Osteocyte (in vitro differentiated cells): ENCODE results near the gene KRTAP10-5. TPM values are rescaled to one million over a fixed set of nuclear protein-coding genes. Genes with fewer than 3 reads are reported as not detected.
"Not testable (repeated sequence)": the region's sequence is repeated elsewhere in the genome, so short reads cannot be mapped to it uniquely, and the experiment has no call there.

Source experiments
- DNase-seq: peaks from one replicate; pipeline ENCODE4 v3.0.0; 2021; ENCODE audit warnings: mixed read lengths; ENCODE audit not compliant: unreplicated experiment; ENCODE audit errors: extremely low spot score
- H3K27ac Mint-ChIP-seq: one replicate; pipeline ENCODE4 v1.8.0; 2021; ENCODE audit warnings: mild to moderate bottlenecking, mixed read lengths; ENCODE audit not compliant: unreplicated experiment
- H3K27me3 Mint-ChIP-seq: one replicate; pipeline ENCODE4 v1.8.0; 2021; ENCODE audit warnings: mixed read lengths; ENCODE audit not compliant: unreplicated experiment
- H3K36me3 Mint-ChIP-seq: one replicate; pipeline ENCODE4 v1.8.0; 2021; ENCODE audit warnings: mixed read lengths; ENCODE audit not compliant: unreplicated experiment
- H3K4me1 Mint-ChIP-seq: one replicate; pipeline ENCODE4 v1.8.0; 2021; ENCODE audit warnings: mixed read lengths; ENCODE audit not compliant: unreplicated experiment
- H3K4me3 Mint-ChIP-seq: one replicate; pipeline ENCODE4 v1.8.0; 2021; ENCODE audit warnings: mild to moderate bottlenecking, moderate library complexity, mixed read lengths; ENCODE audit not compliant: unreplicated experiment
- H3K9me3 Mint-ChIP-seq: one replicate; pipeline ENCODE4 v1.8.0; 2021; ENCODE audit warnings: mixed read lengths; ENCODE audit not compliant: unreplicated experiment
- total RNA-seq: library from RNA; stranded (reverse); gene quantifications from 2 replicates; pipeline ENCODE4 v1.2.1, GENCODE V29; 2021
- TF ChIP-seq, protein P1 (sequence below): fragments of 200-600 bp; sonication (generic); IDR thresholded peaks from 2 replicates; pipeline ENCODE4 v1.5.0; 2021; ENCODE audit warnings: antibody characterized with exemption, mild to moderate bottlenecking, moderate library complexity

Gene KRTAP10-5
- total RNA-seq, 1 donor from 2014 or later, result not detected

DNA sequence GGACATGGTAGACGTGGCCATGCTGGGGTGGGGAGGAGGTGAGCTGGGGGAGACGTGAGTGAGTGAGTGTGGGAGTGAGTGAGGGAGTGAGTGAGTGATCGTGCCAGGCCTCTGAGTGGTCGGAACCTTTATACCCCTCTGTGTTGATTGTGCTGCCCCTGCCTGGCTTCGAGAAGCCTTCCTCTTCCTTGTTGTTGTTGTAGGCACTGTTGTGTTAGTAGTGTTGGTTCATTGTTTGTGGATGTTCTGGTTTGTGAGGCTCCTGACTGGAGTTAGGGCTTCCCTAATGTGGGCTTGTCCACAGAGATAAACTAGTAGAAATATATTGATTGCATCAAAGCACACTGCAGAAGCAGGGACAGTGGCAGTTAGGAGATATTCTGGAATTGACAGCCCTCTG, 21.7 kb downstream of the KRTAP10-5 start, which contains the start of gene KRTAP10-3:
KRTAP10-3 (minus strand) TSS at position 101 of the 400 bp plus-strand sequence; CDS start at position 21, 80 bp downstream.
- Mint-ChIP-seq H3K27ac (no peak within 1 kb of the TSS), H3K27me3 (peaks cover 67% of the 10 kb centered on the region), H3K4me3 (no peak within 1 kb of the TSS), H3K36me3 (no peaks in the 10 kb centered on the region), H3K4me1 (no peaks in the 10 kb centered on the region), H3K9me3 (peaks cover 8% of the 10 kb centered on the region)
- TF ChIP-seq, protein P1, sequence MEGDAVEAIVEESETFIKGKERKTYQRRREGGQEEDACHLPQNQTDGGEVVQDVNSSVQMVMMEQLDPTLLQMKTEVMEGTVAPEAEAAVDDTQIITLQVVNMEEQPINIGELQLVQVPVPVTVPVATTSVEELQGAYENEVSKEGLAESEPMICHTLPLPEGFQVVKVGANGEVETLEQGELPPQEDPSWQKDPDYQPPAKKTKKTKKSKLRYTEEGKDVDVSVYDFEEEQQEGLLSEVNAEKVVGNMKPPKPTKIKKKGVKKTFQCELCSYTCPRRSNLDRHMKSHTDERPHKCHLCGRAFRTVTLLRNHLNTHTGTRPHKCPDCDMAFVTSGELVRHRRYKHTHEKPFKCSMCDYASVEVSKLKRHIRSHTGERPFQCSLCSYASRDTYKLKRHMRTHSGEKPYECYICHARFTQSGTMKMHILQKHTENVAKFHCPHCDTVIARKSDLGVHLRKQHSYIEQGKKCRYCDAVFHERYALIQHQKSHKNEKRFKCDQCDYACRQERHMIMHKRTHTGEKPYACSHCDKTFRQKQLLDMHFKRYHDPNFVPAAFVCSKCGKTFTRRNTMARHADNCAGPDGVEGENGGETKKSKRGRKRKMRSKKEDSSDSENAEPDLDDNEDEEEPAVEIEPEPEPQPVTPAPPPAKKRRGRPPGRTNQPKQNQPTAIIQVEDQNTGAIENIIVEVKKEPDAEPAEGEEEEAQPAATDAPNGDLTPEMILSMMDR, result no peak
- DNase-seq, result no peak

DNA sequence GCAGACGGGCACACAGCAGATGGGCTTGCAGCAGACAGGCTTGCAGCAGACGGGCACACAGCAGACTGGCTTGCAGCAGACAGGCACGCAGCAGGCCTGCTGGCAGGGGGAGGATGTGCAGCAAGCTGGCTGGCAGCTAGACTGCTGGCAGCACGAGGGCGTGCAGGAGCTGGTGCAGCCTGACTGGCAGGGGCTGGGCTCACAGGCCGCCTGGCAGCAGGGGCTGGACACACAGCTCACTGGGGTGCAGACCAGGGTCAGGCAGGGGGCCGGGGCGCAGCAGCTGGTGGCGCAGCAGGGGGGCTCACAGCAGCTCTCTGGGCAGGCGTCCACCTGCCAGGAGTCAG, 22.1 kb downstream of the KRTAP10-5 start:
- not testable (repeated sequence) for H3K27ac Mint-ChIP-seq, H3K9me3 Mint-ChIP-seq, H3K4me1 Mint-ChIP-seq, DNase-seq, H3K36me3 Mint-ChIP-seq, H3K4me3 Mint-ChIP-seq
- H3K27me3 Mint-ChIP-seq, result peaks cover 69% of the 10 kb centered on the region

DNA sequence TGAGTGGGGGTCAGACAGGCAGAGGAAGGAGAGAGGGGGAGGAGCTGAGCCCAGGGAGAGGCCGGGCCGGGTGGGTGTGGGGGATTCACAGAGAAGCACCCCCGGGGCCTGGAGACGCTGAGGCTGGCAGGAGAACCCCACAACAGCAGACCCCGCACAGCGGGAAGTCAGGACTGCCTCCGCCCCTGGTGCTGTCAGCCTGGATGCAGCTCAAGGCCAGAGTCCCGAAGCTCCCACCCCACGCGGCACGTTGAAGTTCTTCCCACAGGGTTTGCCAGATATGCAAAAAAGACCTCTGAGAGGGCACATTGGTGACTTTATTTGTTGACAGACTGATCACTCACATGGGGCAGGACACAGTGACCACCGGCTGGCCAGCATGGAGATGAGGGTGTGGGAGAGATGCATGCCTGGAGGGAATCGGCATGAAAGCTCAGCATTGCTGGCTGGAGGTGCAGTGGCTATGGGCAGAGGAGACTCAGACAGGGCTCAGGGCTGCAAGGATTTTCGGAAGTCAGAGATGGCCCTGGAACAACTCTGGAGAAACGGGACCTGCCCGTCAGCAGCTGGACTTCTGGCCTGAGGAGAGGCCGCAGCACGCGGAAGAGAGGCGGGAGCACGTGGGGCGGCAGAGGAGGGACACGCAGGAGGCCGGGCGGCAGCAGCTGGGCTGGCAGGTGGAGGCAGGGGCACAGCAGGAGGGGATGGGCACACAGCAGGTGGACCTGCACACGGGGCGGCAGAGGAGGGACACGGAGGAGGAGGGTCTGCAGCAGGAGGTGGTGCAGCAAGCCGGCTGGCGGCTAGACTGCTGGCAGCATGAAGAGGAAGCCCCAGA, 22.7 kb downstream of the KRTAP10-5 start:
- no peaks in the 10 kb centered on the region for H3K4me1 Mint-ChIP-seq

DNA sequence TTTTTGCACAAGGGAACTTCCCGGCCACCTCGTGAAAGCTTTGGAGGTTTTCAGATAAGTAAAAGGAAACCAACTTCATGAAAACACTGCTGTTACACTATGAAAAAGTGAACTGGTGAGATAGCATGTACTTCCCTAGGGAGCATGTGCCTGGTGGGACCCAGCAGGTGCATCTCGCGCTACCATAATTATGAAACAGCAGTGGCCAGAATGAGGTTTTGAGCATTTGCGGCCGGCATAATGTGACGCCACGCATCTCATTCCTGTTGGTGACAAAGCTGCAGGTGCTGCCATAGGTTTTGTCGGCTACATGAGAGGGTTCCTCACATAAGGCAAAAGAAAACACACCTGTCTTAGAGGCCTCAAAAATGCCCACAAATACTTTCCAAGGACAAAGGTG, 23.5 kb downstream of the KRTAP10-5 start:
- H3K9me3 Mint-ChIP-seq, result peaks cover 5% of the 10 kb centered on the region
- H3K27me3 Mint-ChIP-seq, result peaks cover 68% of the 10 kb centered on the region
- TF ChIP-seq, protein P1, result no peak
- DNase-seq, result no peak
- no peak overlapping the region for H3K27ac Mint-ChIP-seq
- no peaks in the 10 kb centered on the region for H3K4me1 Mint-ChIP-seq
- no peak overlapping the region for H3K4me3 Mint-ChIP-seq
- no peaks in the 10 kb centered on the region for H3K36me3 Mint-ChIP-seq

More for the DNA sequence above, 22.7 kb downstream of the KRTAP10-5 start:
- Mint-ChIP-seq H3K27me3 (peaks cover 73% of the 10 kb centered on the region), H3K4me3 (no peak overlapping the region), H3K36me3 (no peaks in the 10 kb centered on the region), H3K27ac (no peak overlapping the region), H3K9me3 (peaks cover 8% of the 10 kb centered on the region)
- DNase-seq, result peak; percentile 83
- TF ChIP-seq, protein P1, result no peak

DNA sequence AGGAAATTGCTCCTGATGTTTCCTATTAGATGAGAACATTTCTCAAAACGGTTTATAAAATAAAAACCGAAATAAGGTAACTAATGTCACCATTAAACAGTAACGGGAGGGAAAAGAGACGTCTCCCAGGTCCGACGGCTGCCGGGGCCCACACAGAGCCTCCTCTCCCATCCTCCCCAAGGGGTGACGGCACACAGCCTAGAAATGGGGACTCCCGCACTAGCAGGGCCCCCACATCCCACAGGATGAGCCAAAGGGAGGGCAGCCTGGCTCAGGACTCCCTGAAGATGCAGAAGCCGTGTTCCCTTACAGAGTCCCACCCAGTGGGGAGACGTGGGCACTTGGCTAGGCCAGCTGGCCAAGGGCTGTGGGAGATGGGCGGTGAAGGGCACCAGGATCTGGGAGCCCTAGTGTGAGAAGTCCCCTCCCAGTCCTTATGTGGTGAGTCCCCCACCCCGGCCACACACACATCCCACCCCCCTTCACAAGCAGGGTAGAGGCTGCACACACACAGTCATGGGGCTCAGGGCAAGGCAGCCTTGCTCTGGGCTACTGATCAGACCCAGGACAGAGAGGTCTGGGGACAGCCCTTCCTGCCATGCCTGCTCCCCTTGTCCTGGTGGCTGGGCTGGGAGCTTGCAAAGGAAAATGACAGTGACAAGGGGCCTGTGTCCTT, 25.1 kb downstream of the KRTAP10-5 start:
- Mint-ChIP-seq H3K4me3 (no peak overlapping the region), H3K4me1 (no peaks in the 10 kb centered on the region), H3K36me3 (no peaks in the 10 kb centered on the region), H3K9me3 (no peaks in the 10 kb centered on the region), H3K27me3 (peaks cover 54% of the 10 kb centered on the region), H3K27ac (no peak overlapping the region)
- peak; percentile 84 for DNase-seq
- TF ChIP-seq, protein P1, result no peak
